Measurements from ENCODE around the gene SRPK2.

DNA sequence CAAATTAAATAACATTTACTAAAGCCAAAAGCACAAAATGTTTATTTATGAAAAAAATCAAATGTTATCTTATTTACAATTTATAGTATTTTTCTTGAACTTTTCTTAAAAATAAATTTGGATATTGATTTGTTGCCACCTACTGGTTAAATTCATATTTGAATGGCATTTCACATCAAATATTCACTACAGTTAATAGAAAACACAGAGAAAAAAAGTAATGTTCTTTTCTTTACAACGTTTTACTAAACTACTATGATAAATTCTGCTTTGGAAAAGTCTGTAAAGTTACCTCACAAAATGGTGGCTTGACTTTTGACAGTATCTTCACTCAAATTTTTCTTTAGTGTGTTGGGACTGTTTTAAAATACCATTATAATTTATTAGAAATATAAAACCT is 52.7 kb downstream of the SRPK2 start:
- TF ChIP-seq JUND (IDR thresholded peaks at IDR 0.05; ENCODE audit: low read length) (no peak), POLR2A (IDR thresholded peaks at IDR 0.05; ENCODE audit: control extremely low read depth in 1 of 2, low read depth in 2 of 2, low read length in 2 of 2) (no peak)
